HCEC 1CT (cell line): ENCODE results near the gene SYNGR1.
"Not testable (repeated sequence)": the region's sequence is repeated elsewhere in the genome, so short reads cannot be mapped to it uniquely, and the experiment has no call there.

Source experiments
- DNase-seq: peaks from one replicate; pipeline ENCODE4 v3.0.0-alpha.2; 2017

SYNGR1 gene

GRCh38 chr22:39411828-39412365 is 62.1 kb downstream of the SYNGR1 start:
- DNase-seq: not testable (repeated sequence)

GRCh38 chr22:39413204-39413603 is 63.4 kb downstream of the SYNGR1 start:
- DNase-seq: not testable (repeated sequence)

GRCh38 chr22:39414377-39414776 is 64.6 kb downstream of the SYNGR1 start:
- no peak for DNase-seq

- DNase-seq: no peak
Measured at GRCh38 chr22:39414886-39415285, 65.1 kb downstream of the SYNGR1 start.

GRCh38 chr22:39415506-39415905 is 65.7 kb downstream of the SYNGR1 start:
- no peak for DNase-seq

GRCh38 chr22:39416319-39416718 is 66.5 kb downstream of the SYNGR1 start:
- DNase-seq: no peak

GRCh38 chr22:39417641-39418040 is 67.8 kb downstream of the SYNGR1 start:
- no peak for DNase-seq

GRCh38 chr22:39418696-39419095 is 68.9 kb downstream of the SYNGR1 start:
- DNase-seq: no peak

- no peak for DNase-seq
Measured at GRCh38 chr22:39419096-39419495, 69.3 kb downstream of the SYNGR1 start.

- no peak for DNase-seq
Measured at GRCh38 chr22:39419911-39420310, 70.1 kb downstream of the SYNGR1 start.

GRCh38 chr22:39421691-39422090 is 71.9 kb downstream of the SYNGR1 start:
- DNase-seq: no peak

- no peak for DNase-seq
Measured at GRCh38 chr22:39422101-39422500, 72.3 kb downstream of the SYNGR1 start.

GRCh38 chr22:39422721-39423120 is 72.9 kb downstream of the SYNGR1 start:
- DNase-seq: no peak

GRCh38 chr22:39423976-39424375 is 74.2 kb downstream of the SYNGR1 start:
- no peak for DNase-seq

- no peak for DNase-seq
Measured at GRCh38 chr22:39426380-39427043, 76.7 kb downstream of the SYNGR1 start.

- DNase-seq: no peak
Measured at GRCh38 chr22:39427751-39428596, 78.2 kb downstream of the SYNGR1 start.

- no peak for DNase-seq
Measured at GRCh38 chr22:39428597-39429071, 78.8 kb downstream of the SYNGR1 start.

- no peak for DNase-seq
Measured at GRCh38 chr22:39429186-39429585, 79.4 kb downstream of the SYNGR1 start.

GRCh38 chr22:39429916-39430575 is 80.3 kb downstream of the SYNGR1 start:
- no peak for DNase-seq

GRCh38 chr22:39430576-39431150 is 80.9 kb downstream of the SYNGR1 start:
- DNase-seq: no peak

GRCh38 chr22:39431216-39431801 is 81.5 kb downstream of the SYNGR1 start:
- no peak for DNase-seq

GRCh38 chr22:39431821-39432251 is 82.0 kb downstream of the SYNGR1 start:
- DNase-seq: no peak
